ENCODE results near the gene GRM4.

Gene GRM4

DNA sequence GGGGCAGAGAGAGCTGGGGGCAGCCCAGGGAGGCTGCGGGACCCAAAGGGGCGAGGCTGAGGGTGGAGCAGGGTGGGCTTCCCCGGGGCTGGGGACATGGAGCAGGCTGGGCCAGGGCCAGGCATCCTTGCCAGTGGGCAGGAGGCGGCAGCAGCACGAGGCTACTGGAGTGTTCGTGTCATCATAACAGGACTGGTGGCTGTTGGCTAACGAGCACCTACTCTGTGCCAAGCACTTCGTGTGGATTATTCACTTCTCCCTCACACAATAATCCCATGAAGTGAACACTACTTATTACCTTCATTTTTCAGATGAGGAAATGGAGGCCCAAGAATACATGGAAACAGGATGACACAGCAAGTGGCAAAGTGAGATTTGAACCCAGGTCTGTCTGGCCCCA lies 41.7 kb downstream of the GRM4 start:
- H3K27ac Mint-ChIP-seq: no peak overlapping the region
- no peaks in the 10 kb centered on the region for H3K9me3 Mint-ChIP-seq
- H3K4me1 Mint-ChIP-seq: peaks cover 16% of the 10 kb centered on the region
- no peaks in the 10 kb centered on the region for H3K36me3 Mint-ChIP-seq (ENCODE audit: low read depth)
- H3K4me3 Mint-ChIP-seq: no peak overlapping the region
- H3K27me3 Mint-ChIP-seq (ENCODE audit: low read depth, poor library complexity): peaks cover 14% of the 10 kb centered on the region
- TF ChIP-seq, protein P1, sequence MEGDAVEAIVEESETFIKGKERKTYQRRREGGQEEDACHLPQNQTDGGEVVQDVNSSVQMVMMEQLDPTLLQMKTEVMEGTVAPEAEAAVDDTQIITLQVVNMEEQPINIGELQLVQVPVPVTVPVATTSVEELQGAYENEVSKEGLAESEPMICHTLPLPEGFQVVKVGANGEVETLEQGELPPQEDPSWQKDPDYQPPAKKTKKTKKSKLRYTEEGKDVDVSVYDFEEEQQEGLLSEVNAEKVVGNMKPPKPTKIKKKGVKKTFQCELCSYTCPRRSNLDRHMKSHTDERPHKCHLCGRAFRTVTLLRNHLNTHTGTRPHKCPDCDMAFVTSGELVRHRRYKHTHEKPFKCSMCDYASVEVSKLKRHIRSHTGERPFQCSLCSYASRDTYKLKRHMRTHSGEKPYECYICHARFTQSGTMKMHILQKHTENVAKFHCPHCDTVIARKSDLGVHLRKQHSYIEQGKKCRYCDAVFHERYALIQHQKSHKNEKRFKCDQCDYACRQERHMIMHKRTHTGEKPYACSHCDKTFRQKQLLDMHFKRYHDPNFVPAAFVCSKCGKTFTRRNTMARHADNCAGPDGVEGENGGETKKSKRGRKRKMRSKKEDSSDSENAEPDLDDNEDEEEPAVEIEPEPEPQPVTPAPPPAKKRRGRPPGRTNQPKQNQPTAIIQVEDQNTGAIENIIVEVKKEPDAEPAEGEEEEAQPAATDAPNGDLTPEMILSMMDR (IDR thresholded peaks at IDR 0.05): no peak
- no peak for DNase-seq

DNA sequence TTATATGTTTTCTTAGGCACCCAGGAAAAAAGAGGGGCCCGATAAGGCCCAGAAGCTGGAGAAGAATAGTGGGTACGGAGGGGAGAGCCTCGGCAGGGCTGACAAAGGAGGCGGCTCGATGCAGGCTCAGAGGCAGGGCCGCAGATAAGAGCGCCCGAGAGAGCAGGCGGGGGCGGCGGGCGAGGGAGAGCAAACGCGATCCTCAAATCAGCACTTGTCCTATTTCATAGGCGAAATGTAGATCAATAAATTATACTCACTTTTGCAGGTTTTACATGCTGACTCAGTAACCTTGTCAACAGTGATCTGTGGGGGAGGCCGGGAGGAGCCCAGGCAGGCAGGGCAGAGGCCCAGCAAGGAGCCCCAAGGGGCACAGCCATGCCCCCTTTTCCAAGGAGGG lies 42.6 kb downstream of the GRM4 start:
- TF ChIP-seq, protein P1 (IDR thresholded peaks at IDR 0.05): no peak
- peaks cover 22% of the 10 kb centered on the region for H3K4me1 Mint-ChIP-seq
- H3K4me3 Mint-ChIP-seq: no peak overlapping the region
- H3K36me3 Mint-ChIP-seq (ENCODE audit: low read depth): no peaks in the 10 kb centered on the region
- H3K27ac Mint-ChIP-seq: peak overlapping the region; percentile 29
- no peaks in the 10 kb centered on the region for H3K9me3 Mint-ChIP-seq
- DNase-seq: no peak
- H3K27me3 Mint-ChIP-seq (ENCODE audit: low read depth, poor library complexity): peaks cover 10% of the 10 kb centered on the region

DNA sequence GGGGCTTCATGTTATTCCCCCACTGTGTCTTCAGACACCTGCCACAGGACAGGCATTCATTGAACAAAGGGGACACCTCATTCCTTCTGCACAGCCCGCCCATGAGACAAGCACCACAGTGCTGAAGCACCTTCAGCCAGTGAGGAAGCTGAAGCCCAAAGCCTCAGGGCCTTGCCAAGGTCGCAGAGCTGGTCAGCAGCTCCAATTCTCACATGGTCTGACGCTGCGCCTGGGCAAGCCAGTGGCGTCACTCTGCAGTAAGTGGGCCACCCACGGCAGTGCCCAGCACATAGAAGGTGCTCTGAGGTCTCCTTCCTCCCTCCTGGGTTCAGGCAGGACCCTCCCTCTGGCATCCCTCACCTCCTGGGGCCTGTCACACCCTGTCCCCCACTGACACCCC lies 43.2 kb downstream of the GRM4 start:
- DNase-seq: no peak
- peaks cover 23% of the 10 kb centered on the region for H3K4me1 Mint-ChIP-seq
- H3K9me3 Mint-ChIP-seq: no peaks in the 10 kb centered on the region
- H3K27ac Mint-ChIP-seq: no peak overlapping the region
- TF ChIP-seq, protein P1 (IDR thresholded peaks at IDR 0.05): no peak
- H3K36me3 Mint-ChIP-seq (ENCODE audit: low read depth): no peaks in the 10 kb centered on the region
- H3K4me3 Mint-ChIP-seq: no peak overlapping the region
- peaks cover 12% of the 10 kb centered on the region for H3K27me3 Mint-ChIP-seq (ENCODE audit: low read depth, poor library complexity)

DNA sequence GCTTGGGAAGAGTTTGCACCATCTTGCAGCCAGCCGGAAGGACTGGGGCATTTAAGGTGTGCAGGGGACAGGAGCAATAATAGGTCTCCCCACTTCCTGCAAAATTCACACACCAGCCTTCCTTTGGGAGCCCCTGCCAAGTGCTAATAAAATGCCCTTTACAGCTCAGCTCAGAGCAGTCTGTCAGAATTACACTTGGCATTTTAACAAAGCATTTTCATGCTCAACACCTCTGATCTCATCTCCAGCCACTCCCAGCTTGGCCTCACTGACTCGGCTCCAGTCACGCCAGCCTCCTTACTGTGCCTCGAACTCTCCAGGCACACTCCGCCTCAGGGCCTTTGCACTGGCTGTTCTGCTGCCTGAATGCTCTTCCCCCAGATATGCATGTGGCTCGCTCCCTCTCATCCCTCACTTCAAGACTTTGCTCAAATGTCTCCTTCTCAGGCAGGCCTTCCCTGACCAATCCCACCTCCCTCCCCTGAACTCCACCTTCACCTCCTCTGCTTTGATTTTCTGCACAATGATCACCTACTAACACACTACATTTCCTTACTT lies 43.7 kb downstream of the GRM4 start:
- H3K4me1 Mint-ChIP-seq: peaks cover 23% of the 10 kb centered on the region
- peaks cover 14% of the 10 kb centered on the region for H3K27me3 Mint-ChIP-seq (ENCODE audit: low read depth, poor library complexity)
- TF ChIP-seq, protein P1 (IDR thresholded peaks at IDR 0.05): no peak
- no peak for DNase-seq
- no peak overlapping the region for H3K27ac Mint-ChIP-seq
- H3K36me3 Mint-ChIP-seq (ENCODE audit: low read depth): no peaks in the 10 kb centered on the region
- H3K4me3 Mint-ChIP-seq: no peak overlapping the region
- H3K9me3 Mint-ChIP-seq: no peaks in the 10 kb centered on the region

DNA sequence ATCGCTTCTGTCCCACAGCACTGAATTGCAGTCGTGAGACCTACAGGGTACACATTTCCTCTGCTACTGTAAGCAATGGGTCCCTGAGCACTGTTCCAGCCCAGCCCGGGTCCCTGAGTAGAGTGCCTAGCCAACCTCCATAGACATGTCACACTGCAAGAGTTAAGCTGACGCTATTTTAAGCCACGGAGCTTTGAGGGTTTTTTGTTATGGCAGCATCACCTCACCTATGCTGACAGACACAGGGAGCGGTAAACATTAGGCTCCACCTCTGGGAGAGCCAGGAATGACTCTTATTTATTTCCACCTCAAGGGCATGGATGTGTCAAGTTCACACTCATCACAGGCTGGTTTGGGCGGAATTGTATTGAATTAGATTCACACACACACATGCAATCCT lies 45.1 kb downstream of the GRM4 start:
- no peak for DNase-seq
- H3K27ac Mint-ChIP-seq: no peak overlapping the region
- TF ChIP-seq, protein P1 (IDR thresholded peaks at IDR 0.05): no peak
- peaks cover 12% of the 10 kb centered on the region for H3K27me3 Mint-ChIP-seq (ENCODE audit: low read depth, poor library complexity)
- no peaks in the 10 kb centered on the region for H3K36me3 Mint-ChIP-seq (ENCODE audit: low read depth)
- peaks cover 25% of the 10 kb centered on the region for H3K4me1 Mint-ChIP-seq
- no peak overlapping the region for H3K4me3 Mint-ChIP-seq
- no peaks in the 10 kb centered on the region for H3K9me3 Mint-ChIP-seq

DNA sequence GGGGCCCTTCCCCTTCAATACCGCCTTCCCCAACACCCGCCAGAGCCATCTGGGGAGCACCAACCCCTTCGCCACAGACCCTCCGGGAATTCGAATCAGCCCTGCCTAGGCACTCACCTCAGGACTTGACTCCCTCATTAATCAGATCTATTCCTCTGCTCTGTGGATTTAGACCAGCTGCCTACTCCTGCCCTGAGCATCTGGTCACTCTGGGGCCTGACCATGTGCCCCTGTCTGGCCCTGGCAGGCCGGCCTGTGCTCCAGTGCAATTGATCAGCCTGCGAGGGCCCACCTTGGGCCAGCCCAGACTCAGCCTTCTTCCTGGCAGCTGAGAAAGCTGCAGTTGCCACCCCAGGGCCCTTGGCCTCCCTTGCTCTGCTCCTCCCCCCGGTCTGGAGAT lies 46.0 kb downstream of the GRM4 start:
- Mint-ChIP-seq H3K27me3 (ENCODE audit: low read depth, poor library complexity) (peaks cover 8% of the 10 kb centered on the region), H3K36me3 (ENCODE audit: low read depth) (no peaks in the 10 kb centered on the region), H3K4me3 (no peak overlapping the region), H3K4me1 (peaks cover 20% of the 10 kb centered on the region), H3K9me3 (no peaks in the 10 kb centered on the region), H3K27ac (peak overlapping the region; percentile 59)
- TF ChIP-seq, protein P1 (IDR thresholded peaks at IDR 0.05): no peak
- DNase-seq: no peak

Measured in nephron progenitor cell (in vitro differentiated cells).